Activated naive CD4-positive, alpha-beta T cell treated with Interleukin-2 at 50 U/mL for 16 hours (primary cell): ENCODE measurements around the gene C6orf163.
"Not testable (repeated sequence)": the region's sequence is repeated elsewhere in the genome, so short reads cannot be mapped to it uniquely, and the experiment has no call there.

ENCODE experiments used
- DNase-seq: peaks from one replicate; pipeline ENCODE4 v3.0.0-alpha.2; 2020

The C6orf163 gene

GRCh38 chr6:87344731-87345130 is at the start of gene C6orf163:
TSS of gene C6orf163 (plus strand) at chr6:87344813. CDS start at chr6:87345100, 287 bp downstream.
- DNase-seq = no peak

- DNase-seq = no peak
These were observed 47.5 kb upstream of the C6orf163 start for GRCh38 chr6:87297119-87297518.

GRCh38 chr6:87301277-87301676 is 43.3 kb upstream of the C6orf163 start:
- not testable (repeated sequence) for DNase-seq

GRCh38 chr6:87308970-87309369 is 35.6 kb upstream of the C6orf163 start:
- no peak for DNase-seq

GRCh38 chr6:87312860-87313259 is 31.8 kb upstream of the C6orf163 start:
- no peak for DNase-seq

- DNase-seq = no peak
These were observed 29.5 kb upstream of the C6orf163 start for GRCh38 chr6:87315071-87315470.

- no peak for DNase-seq
These were observed 25.2 kb upstream of the C6orf163 start for GRCh38 chr6:87319271-87319987.

- peak; percentile 89 for DNase-seq
These were observed 22.1 kb upstream of the C6orf163 start, which contains the start of gene SMIM8 for GRCh38 chr6:87322304-87323212. TSS of gene SMIM8 (plus strand) at chr6:87322588. CDS start at chr6:87337032, 14,444 bp downstream.

GRCh38 chr6:87323880-87324279 is 20.7 kb upstream of the C6orf163 start:
- not testable (repeated sequence) for DNase-seq

GRCh38 chr6:87330961-87331360 is 13.7 kb upstream of the C6orf163 start:
- DNase-seq = no peak

GRCh38 chr6:87333033-87333432 is 11.6 kb upstream of the C6orf163 start:
- no peak for DNase-seq

GRCh38 chr6:87333591-87334181 is 10.9 kb upstream of the C6orf163 start:
- DNase-seq = no peak

GRCh38 chr6:87334683-87335082 is 9.9 kb upstream of the C6orf163 start:
- DNase-seq = no peak

GRCh38 chr6:87336367-87336766 is 8.2 kb upstream of the C6orf163 start:
- DNase-seq = no peak

GRCh38 chr6:87340230-87340629 is 4.4 kb upstream of the C6orf163 start:
- no peak for DNase-seq

GRCh38 chr6:87341158-87341557 is 3.5 kb upstream of the C6orf163 start:
- no peak for DNase-seq

- DNase-seq = no peak
These were observed 2.7 kb upstream of the C6orf163 start for GRCh38 chr6:87341899-87342298.

- no peak for DNase-seq
These were observed 1.8 kb upstream of the C6orf163 start for GRCh38 chr6:87342829-87343228.

GRCh38 chr6:87346700-87347099 is 2.1 kb downstream of the C6orf163 start:
- DNase-seq = no peak

GRCh38 chr6:87349896-87350295 is 5.3 kb downstream of the C6orf163 start:
- no peak for DNase-seq

- DNase-seq = no peak
These were observed 5.9 kb downstream of the C6orf163 start for GRCh38 chr6:87350516-87350915.

- DNase-seq = no peak
These were observed 7.0 kb downstream of the C6orf163 start for GRCh38 chr6:87351583-87351982.

GRCh38 chr6:87356181-87356580 is 11.6 kb downstream of the C6orf163 start:
- DNase-seq = no peak
